Vagina (tissue), 2 donors: ENCODE results near the gene POT1.

Experiments
- POLR2A ChIP-seq, 2 donors: fragments of 450-650 bp; IDR thresholded peaks; one replicate each; pipeline ENCODE4 v1.6.1; 2017; ENCODE audit warnings: antibody characterized with exemption in 2 of 2, mild to moderate bottlenecking in 2 of 2, moderate library complexity in 2 of 2
- POLR2AphosphoS5 ChIP-seq, 2 donors: sonication (generic); formaldehyde crosslinking; IDR thresholded peaks; one replicate each; pipeline ENCODE4 v1.9.0; 2017; ENCODE audit warnings: antibody characterized with exemption in 2 of 2, mild to moderate bottlenecking in 2 of 2, low read depth in 1 of 2; ENCODE audit not compliant: insufficient read depth in 1 of 2
- TF ChIP-seq, protein P1 (sequence below), 3 experiments: fragments of 450-650 bp in 2 of 3; fragments of 200-600 bp in 1 of 3; sonication (generic) in 1 of 3; IDR thresholded peaks; one replicate each; pipeline ENCODE4 v1.5.1; 2017 to 2019; ENCODE audit warnings: antibody characterized with exemption in 3 of 3, mild to moderate bottlenecking in 2 of 3, moderate library complexity in 2 of 3

DNA sequence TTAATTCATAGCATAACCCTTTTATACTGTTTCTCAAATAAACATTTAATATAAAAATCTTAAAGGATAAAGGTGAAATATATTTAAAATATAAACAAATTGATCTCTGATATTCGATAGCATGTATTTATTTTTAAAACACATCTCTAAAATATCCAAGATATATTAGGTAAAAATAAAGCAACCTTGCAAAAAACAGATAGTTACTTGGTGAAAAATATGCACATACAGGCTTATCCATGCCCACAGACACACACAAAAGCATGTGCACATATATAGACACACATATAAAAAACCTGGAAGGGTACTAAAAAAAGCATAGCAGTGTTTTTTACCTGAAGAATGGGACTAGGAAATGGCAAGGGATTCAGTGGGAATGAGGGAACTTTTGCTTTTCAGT lies 19.8 kb downstream of the POT1 start:
- TF ChIP-seq, protein P1, sequence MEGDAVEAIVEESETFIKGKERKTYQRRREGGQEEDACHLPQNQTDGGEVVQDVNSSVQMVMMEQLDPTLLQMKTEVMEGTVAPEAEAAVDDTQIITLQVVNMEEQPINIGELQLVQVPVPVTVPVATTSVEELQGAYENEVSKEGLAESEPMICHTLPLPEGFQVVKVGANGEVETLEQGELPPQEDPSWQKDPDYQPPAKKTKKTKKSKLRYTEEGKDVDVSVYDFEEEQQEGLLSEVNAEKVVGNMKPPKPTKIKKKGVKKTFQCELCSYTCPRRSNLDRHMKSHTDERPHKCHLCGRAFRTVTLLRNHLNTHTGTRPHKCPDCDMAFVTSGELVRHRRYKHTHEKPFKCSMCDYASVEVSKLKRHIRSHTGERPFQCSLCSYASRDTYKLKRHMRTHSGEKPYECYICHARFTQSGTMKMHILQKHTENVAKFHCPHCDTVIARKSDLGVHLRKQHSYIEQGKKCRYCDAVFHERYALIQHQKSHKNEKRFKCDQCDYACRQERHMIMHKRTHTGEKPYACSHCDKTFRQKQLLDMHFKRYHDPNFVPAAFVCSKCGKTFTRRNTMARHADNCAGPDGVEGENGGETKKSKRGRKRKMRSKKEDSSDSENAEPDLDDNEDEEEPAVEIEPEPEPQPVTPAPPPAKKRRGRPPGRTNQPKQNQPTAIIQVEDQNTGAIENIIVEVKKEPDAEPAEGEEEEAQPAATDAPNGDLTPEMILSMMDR (IDR thresholded peaks at IDR 0.05): no peak
- TF ChIP-seq POLR2A (IDR thresholded peaks at IDR 0.05) (no peak), POLR2AphosphoS5 (IDR thresholded peaks at IDR 0.05; ENCODE audit: insufficient read depth in 1 of 2, low read depth in 1 of 2) (no peak)
